NCI-H146 (cell line): ENCODE results near the gene PRKCE.

Experiments
- DNase-seq: peaks from one replicate; lab custom pipeline; 2025; lab: John Stamatoyannopoulos, UW

The PRKCE gene

DNA sequence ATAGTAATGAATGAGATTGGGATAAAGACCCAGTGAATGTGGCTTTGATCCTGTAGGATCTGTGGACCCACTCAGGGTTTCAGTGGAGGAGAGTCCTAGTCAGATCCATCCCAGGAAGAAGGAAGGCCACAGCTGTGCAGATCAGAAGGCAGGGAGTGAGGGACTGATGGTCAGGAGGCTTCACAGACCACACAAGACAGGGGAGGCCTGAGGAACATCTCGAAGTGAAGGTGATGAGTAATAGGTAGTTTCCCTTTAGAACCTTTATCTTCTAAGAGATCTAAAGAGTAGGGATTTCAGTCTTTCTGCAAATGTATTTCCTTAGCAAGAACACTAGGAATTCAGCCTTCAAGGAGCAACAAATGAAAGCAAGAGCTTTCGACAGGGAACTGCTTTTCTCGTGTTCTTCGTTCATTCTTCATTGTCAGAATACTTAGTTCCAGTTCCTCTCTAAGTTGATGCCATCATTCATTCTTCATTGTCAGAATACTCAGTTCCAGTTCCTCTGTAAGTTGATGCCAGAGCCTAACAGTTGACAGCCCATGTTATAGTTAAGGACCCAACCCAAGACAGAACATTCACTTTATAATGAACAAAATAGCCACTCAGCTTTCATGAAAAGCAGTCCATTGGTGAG is 495.5 kb downstream of the PRKCE start:
- DNase-seq: no peak

DNA sequence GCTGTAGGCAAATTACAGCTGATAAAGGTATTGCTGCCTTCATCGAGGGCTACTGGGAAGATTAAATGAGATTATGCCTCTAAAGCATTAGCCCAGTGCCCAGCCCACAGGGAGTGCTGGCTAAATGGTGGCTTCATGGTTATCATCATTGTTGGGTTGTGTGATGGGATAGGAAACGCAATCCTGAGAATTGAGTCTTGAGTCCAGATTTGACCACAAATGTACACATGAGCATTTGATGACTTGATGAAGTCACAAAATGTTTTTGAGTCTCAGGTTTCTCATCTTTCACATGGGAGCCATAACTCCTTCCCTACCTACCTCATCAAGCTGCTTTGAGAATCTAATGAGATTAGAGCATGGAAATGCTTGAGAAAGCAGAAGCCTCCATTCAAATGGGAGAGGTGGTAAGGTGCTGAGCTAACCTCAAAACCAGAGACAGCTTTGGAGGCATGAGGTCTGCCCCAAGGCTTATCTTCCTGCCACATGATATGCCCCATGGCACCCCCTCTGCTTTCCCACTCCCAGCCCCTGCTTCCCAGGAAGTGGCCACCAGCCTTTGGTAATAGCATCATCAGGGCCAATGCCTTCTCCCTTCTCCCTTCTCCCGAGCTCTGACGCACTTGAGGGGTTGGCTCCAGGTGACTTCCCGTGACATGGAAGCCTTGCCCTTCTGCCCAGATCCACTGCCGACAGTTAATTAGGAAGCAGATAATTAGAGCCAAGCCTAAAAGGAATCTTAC is 496.3 kb downstream of the PRKCE start:
- no peak for DNase-seq

DNA sequence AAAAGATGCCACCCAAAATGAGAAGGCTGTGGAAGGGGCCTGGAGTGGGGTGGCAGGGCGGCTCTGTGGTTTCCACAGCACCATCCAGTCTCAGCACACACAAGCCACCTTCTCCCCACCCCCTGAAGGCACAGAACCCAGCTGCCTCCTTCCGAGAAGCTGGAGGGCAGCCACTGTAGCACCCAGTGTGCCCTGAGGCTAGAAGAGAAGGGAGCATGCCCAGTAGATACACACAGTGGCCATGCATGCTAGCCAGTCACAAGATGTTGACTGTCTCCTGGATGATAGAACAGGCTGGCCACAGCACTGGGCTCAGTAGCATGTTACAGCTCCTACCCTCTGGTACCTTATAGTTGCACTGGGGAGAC is 496.9 kb downstream of the PRKCE start:
- no peak for DNase-seq

DNA sequence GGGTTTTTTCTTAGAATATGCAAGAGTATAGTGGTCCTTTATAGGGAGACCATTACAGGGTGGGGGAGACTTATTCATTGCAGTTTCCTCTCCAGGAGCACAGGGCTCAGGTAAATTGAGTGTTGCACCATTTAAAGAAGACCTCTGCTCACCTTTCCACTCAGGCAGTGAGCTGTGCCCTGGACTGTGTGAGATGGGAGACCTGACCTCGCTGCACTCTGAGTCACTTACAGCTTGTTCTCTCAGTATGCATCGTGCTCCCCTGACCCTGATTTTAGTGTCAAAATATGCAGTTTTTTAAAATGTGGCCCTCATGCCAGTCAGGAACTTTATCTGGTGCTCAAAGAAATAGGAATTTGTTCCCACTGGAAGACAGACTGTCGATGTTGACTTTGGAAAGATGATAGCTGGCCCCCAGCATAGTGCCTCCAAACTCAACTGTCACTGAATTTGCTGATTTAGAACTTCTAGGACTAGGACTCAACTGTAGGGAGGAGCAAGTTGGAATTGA is 499.0 kb downstream of the PRKCE start:
- no peak for DNase-seq

DNA sequence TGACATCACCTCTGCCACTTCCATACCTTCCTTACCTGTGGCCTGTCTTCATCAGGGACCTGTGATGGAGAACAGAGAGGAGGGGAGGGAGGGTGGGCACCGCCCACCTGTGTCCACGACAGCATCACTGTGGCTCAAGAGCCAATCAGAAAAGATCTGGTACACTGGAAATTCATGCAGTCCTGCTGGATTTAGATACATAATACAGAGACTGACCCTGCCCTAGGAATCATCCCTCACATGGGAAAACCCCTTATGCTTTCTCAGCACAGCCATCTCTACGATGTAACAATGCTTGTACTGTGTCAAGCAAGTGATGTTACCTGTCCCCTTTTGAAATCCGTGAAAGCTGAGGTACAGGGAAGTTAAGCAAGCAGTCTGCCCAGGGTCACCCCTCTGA is 500.1 kb downstream of the PRKCE start:
- DNase-seq: no peak

DNA sequence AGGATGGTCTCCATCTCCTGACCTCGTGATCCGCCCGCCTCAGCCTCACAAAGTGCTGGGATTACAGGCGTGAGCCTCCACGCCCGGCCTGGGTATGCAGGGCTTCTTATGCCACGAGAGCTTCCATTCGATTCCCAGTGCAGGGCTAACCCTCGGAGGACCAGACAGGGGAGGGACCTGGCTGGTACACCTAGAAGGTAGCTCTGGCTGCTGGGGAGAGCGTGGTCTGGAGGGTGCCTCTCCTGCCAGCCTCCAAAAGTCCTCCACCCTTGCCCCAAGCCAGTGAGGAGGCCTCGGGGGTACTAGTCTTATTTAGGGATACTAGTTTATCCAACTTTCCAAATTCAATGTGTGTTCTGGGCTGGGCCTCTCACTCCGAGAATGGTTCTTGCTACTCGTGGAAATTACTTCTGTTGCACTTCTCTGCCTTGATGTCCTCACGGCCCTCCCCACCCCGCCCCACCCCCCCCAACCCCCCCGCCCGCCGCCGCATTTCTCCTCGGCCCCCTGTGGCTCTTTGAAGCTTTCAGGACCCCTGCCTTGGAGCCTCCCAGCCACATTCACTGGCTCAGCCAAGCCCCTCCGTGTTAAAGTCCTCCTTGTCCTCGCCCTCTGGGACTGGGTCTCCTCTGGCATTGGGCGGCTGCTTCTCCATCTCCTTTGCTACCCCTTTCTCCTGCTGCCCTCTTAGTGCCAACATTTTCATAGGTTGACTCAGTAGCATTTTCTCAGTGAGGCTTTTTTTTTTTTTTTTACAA is 502.7 kb downstream of the PRKCE start:
- DNase-seq: no peak

DNA sequence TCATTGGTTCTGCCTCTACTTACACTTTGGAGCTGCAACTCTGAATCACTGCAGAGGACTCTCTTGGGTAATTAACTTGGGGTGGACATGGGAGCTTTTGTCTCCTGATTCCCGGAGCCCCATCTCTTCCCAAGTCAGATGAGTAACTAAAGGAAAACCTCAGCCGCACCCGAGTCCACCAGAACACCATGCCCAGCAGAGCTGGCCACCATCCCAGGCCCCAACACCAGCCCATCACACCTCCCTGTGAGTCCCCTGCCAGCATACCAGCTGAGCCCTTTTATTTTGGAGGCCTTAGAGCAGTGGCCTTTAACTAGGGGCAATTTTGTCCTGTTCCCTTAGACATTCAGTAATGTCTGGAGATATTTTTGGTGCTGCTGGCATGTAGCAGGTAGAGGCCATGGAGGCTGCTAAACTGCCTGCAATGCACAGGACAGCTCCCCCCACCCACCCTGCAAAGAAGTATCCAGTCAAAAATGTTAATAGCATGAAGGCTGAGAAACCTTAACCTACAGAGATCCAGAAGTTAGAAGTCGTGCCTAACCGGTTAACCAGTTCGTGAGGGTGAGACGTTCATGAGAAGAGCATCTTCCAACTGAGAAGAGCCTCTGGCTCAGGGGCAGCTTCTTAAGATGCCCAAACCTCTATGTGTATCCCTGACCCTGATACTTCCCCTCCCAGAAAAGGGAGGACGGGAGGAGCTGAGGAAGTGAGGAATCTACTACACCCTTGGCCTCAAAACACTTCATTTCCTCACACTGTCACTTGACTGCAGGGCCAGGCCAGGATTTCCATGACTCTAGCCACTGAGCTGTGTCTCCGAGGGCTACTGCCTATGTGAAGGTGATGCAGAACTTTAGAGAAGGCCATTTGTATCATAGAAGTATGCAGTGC is 505.8 kb downstream of the PRKCE start:
- DNase-seq: no peak

DNA sequence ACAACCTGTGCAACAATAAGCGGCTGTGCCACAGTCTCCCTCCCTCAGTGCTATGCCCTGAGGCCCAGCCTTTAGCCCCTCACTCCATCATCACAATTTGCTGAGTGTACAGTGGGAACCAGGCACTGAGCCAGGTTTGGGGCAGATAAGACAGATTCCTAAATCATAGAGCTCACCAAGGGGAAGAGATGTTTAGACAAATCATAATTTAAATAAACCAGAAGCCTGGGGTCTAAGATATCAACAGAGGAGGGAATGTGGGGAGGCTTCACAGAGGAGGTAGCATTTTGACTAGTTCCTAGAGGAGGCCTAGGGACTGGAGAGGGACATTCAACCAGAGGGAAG is 506.5 kb downstream of the PRKCE start:
- DNase-seq: no peak

DNA sequence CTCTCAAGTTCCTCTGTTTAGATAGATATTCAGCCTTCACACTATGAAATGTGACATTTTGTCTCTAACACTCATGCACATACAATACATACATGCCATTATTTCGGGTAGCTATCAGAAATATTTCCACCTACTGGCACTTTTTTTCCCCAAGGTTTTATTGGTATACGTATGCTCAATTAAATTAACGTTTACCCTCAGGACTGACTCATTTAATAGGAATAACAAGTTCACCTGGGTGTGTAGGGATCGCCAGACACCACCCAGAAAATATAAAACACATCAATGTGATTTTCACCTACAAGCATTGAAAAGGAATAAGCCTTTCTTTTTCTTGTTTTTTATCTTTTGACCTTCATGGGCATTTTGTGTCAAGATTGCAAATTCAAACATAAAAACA is 507.2 kb downstream of the PRKCE start:
- no peak for DNase-seq

DNA sequence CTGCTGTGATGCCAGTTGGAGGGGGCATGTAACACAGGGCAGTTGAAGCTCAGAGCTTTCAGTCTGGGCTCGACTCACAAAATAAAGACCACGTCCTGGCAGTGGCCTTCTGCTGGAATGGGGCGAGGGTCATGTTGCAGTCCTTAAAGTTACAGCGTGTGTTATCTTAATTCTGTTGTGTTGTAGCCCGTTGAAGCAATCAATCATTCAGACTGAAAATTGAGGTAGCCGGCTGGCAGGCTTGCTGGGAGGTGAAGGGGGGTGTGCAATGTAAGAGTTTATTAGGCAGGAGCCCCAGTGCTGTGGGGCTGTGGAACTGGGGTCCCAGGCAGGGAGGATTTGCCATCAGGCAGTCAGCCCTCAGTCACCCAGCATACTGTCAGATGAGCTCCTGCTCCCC is 508.9 kb downstream of the PRKCE start:
- no peak for DNase-seq

DNA sequence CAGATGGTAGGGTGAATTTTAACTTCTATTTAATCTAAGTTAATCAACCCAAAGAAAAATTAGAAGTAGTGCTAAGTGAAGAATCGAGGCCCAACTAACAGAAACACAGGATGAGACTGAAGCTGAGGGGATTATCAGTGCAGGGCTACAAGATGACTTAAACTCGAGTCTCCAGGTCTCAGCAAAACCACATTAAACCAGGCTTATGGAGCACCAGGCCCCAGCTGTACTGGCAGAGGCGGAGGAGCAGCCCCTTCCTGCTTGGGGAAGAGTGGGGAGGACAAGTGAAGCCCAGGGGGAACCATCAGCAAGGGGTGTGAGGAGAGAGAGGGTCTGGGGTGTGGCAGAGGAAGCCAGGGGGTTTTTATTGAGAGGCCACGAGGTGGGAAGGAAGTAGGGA is 509.8 kb downstream of the PRKCE start:
- no peak for DNase-seq

DNA sequence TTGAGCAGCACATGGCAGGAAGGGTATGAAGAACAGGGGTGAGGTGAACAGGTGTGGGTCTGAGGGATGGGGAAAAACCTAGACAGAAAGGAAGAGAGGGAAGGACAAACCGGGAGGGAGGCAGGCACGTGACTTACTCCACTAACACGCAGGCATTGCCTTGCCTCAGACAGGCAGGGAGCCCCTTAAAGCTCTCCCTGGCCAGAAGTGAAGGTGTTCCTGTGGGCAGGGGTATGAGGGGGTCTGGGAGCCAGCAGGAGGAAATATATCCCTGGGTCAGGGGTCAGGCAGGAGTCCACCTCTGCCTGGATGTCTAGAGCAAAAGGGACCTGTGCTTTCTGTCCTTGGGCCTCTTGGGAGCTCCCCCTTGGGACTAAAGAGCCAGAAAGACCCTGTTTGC is 510.4 kb downstream of the PRKCE start:
- DNase-seq: no peak

DNA sequence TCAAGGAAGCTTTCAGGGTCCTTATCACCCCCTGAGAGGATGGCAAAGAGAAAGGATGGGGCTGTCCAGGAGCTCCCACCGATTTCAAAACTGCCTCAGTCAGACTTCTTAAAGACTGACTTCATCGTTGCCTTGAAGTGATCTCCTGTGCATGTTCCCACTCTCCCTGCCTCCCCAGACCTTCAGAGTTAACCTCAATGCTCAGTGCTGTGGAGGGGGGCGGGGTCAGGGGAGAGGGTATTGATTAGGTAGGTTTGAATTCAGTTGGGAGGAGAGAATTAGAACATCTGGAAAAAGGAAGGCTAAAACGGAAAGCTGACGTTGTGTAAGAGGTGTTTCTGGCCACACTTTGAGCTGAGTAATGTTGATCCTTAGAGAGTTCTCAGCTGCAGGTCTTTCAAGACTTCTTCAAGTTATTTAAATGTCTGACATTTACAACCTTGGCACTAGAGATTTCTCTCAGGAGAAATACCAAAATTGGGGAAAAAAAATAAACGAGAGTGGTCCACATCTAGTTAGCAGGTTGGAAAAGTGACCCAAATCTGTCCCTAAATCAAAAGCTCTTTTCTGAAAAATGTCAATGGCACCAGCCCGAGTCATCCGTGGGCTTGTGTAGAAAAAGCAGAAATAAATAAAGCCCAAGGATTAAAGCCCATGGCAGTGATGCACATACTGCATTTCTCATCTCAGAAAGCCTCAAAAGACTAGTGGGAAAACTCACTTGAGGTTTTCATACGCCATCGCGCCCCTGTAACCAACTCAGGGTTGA is 511.0 kb downstream of the PRKCE start:
- no peak for DNase-seq

DNA sequence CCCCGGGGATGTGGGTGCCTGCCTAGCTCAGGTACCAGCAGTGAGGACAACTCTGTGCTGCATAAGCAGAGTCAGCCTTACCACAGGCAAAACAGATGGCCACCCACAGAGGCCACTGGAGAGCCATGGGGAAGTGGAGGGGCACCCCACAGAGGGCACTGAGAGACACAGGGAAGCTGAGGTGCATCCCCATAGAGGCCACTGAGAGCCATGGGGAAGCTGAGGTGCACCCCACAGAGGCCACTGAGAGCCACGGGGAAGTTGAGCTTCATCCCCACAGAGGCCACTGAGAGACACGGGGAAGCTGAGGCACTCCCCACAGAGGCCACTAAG is 511.6 kb downstream of the PRKCE start:
- DNase-seq: no peak

DNA sequence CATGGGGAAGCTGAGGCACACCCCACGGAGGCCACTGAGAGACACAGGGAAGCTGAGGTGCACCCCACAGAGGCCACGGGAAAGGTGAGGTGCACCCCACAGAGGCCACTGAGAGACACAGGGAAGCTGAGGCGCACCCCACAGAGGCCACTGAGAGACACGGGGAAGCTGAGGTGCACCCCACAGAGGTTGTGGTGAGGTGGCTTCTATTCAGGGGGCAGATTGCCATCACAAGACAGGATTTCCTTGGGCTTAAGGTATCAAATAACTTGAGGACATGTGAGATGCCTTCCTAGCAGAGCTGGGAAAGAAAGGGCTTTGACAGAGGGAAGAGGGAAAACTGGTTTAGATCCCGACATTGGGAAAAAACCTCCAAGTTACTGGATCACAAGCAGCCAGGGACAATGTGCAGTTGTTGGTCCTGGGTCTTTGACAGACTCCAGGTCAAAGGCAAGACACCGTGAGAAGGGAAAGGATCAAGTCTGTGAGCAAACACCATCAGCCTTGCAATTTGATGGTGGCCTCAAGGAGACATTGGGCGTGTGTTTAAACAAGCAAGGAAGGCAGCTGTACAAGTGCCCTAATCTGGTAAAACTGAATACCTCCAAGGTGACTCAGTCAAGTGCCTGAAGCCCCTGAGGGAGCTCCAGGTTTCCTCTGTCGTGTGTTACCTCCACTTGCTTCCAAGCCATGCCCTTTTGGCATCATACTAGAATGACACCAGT is 512.5 kb downstream of the PRKCE start:
- no peak for DNase-seq

DNA sequence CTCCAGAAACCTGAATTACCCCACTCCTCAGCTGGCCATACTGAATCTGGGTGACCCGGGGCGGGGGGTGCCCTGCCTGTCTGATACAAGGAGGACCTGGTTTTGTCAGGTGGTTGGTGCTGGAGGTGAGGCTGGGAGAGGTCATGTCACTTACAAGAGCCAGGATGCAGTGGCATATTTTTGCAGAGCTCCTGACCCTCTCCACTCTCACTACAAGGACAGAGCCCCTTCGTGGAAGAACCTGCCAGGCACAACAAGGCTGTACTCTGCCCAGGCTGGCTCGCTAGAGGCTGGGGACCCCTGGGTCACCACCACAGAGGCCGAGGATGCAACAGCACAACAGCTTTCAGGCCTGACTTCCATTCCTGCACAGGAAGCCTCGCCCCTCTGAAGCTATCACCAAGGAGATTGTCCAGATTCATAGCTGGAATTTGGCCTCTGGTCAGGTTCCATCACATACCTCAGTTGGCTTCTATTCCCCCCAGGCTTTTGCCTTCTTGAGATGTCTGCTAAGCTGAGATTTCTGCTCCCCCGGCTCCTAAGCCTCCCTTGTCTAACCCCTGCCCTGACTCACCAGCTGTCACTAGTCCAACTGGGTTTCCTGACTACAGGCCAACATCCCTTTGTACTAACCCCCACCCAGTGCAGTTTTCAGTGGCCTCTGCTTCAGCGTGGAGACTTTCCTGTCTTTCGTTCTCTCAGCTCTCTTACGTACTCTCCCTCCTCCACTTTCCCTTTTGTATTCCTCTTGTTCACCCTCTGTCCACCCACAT is 513.2 kb downstream of the PRKCE start:
- DNase-seq: no peak

DNA sequence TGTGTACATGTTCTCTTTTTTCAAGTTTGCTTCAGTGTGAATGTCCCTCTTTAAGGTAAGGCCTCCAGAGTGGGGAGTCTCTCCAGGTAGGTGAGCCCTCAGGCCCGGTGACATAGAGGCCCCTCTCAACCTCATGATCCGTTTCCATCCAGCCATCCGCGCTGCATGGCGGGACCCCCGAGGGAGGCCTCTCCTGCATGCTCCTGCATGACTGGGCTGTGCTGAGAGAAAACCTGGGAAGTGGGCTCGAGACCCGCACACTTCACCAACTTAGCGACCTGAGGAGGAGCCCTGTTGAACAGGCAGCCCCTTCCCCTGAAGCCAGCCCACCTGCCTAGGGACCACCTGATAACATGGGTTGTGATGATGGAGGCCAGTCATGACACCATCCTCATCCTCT is 514.4 kb downstream of the PRKCE start:
- DNase-seq: no peak

DNA sequence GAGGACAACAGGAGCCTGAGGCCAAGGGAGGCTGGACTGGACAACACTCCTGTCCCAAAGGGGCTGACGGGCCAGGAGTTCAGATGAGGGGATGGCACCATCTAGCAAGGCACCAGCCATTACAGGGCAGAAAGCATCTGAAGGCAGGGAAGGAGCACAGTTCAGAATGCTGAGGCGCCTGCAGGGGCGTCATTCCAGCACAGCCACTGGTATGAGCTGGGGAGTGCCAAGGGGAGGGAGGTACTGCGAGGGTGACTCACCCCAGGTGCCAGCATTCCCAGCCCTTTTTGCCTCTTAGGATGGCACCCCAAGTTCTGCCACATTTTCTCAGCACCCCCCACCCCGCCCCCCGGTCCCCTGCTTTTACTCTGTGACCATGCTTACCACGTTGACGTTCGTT is 515.9 kb downstream of the PRKCE start:
- no peak for DNase-seq

DNA sequence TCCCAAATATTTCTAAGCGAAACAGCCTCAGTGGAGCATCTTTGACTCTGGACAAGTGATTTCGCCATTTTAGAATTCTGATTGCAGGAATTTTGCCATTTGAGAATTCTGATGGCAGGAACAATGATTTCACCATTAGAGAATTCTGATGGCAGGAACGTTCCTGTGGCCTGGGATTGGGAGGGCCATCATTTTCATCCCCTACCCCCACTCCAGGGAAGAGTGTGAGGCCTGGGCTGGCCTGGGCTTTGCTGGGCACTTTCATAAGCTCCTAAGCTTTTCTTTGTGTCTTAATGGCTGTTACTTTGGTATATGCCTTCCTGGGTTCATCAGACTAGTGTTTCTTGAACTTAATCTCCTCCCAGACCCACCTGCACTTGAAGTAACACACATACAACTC is 516.4 kb downstream of the PRKCE start:
- no peak for DNase-seq

DNA sequence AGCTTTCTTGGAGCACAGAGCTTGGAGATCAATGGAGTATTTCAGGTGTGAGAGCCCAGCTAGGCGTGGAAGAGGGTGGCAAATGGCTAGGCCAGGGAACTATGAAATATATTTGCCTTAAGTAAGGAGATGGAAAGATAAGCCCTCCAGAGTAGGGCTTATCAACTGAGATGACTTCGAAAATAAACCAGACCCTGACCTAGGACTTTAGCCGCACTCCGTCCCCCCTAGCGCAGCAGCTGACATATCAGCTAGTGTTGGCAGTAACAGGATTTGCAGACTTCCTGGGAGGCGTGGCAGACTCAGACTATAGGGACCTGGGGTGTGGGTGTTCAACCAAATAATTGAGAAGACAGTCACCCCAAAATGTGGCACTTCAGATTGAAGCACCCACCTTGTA is 518.0 kb downstream of the PRKCE start:
- DNase-seq: no peak
